ENCODE measurements around the gene BCL6B.
"Not testable (repeated sequence)": the region's sequence is repeated elsewhere in the genome, so short reads cannot be mapped to it uniquely, and the experiment has no call there.

The BCL6B gene

GRCh38 chr17:7047566-7047965 lies 24.7 kb downstream of the BCL6B start:
- H3K27me3 Mint-ChIP-seq = peaks cover 4% of the 10 kb centered on the region
- H3K4me1 Mint-ChIP-seq (ENCODE audit: low read depth) = peaks cover 46% of the 10 kb centered on the region
- no peaks in the 10 kb centered on the region for H3K9me3 Mint-ChIP-seq
- DNase-seq = no peak
- peak overlapping the region; percentile 59 for H3K4me3 Mint-ChIP-seq
- peak overlapping the region; percentile 37 for H3K27ac Mint-ChIP-seq
- H3K36me3 Mint-ChIP-seq (ENCODE audit: low read depth) = no peaks in the 10 kb centered on the region

DNA sequence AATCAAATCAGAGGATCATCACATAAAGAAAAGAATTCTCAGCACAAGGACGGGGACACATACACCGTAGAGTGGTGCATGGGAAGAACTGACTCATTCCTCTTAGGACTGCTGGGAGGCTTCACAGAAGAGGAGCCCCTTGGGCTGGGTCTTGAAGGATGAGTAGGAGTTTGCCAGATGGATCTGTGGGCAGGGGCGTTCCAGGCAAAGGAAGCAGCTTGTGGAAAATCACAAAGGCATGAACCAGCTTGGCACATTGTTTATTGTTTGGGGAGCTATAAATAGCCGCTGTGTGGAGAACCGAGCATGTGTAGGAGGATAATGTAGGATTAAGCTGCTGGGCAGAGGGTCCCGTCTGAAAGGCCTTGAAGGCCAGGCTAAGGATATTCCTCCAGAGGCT lies 26.1 kb downstream of the BCL6B start:
- peaks cover 1% of the 10 kb centered on the region for H3K27me3 Mint-ChIP-seq
- H3K4me1 Mint-ChIP-seq (ENCODE audit: low read depth) = peaks cover 38% of the 10 kb centered on the region
- no peak for DNase-seq
- no peaks in the 10 kb centered on the region for H3K9me3 Mint-ChIP-seq
- no peak overlapping the region for H3K4me3 Mint-ChIP-seq
- no peaks in the 10 kb centered on the region for H3K36me3 Mint-ChIP-seq (ENCODE audit: low read depth)
- H3K27ac Mint-ChIP-seq = no peak overlapping the region

DNA sequence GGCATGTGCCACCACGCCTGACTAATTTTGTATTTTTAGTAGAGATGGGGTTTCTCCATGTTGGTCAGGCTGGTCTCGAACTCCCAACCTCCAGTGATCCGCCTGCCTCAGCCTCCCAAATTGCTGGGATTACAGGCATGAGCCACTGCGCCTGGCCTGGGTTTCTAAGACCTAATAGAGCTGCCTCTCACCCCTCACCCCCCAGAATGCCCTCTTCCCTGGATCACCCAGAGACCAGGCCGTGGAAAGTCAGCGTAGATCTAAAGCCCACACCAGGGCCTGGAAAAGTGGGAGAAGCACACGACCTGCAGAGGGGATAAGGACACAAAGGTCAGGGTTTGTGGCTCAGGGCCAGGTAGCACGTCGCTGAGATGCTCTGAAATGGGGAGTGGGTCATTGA lies 27.7 kb downstream of the BCL6B start:
- not testable (repeated sequence) for H3K4me3 Mint-ChIP-seq; H3K36me3 Mint-ChIP-seq (ENCODE audit: low read depth); DNase-seq; H3K27me3 Mint-ChIP-seq; H3K27ac Mint-ChIP-seq; H3K9me3 Mint-ChIP-seq
- H3K4me1 Mint-ChIP-seq (ENCODE audit: low read depth) = peaks cover 32% of the 10 kb centered on the region

DNA sequence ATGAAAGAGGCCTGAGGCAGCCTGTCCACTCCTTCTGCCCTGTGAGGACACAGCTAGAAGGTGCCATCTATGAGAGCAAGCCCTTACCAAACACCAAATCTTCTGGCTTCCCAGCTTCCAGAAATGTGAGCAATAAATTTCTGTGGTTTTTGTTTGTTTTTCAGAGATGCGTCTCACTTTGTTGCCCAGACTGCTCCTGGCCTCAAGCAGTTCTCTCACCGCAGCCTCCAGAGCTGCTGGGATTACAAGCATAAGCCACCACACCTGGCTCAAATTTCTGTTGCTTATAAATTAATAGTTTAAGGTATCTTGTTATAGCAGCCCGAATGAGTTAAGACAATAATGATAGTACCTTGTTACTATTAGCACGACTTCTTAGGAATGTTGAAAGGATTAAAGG lies 33.5 kb downstream of the BCL6B start:
- Mint-ChIP-seq H3K4me1 (ENCODE audit: low read depth) (peaks cover 25% of the 10 kb centered on the region), H3K36me3 (ENCODE audit: low read depth) (no peaks in the 10 kb centered on the region), H3K27me3 (no peaks in the 10 kb centered on the region), H3K27ac (no peak overlapping the region), H3K9me3 (no peaks in the 10 kb centered on the region), H3K4me3 (no peak overlapping the region)
- DNase-seq = no peak

- DNase-seq = no peak
- Mint-ChIP-seq H3K27me3 (peaks cover 10% of the 10 kb centered on the region), H3K4me3 (no peak overlapping the region), H3K36me3 (ENCODE audit: low read depth) (no peaks in the 10 kb centered on the region), H3K27ac (peak overlapping the region; percentile 59), H3K4me1 (ENCODE audit: low read depth) (peaks cover 26% of the 10 kb centered on the region), H3K9me3 (no peaks in the 10 kb centered on the region)
Observed at GRCh38 chr17:7058831-7059447, 36.1 kb downstream of the BCL6B start.

- DNase-seq = peak; percentile 68
- peak overlapping the region; percentile 11 for H3K4me3 Mint-ChIP-seq
- H3K27ac Mint-ChIP-seq = peak overlapping the region; percentile 93
- H3K36me3 Mint-ChIP-seq (ENCODE audit: low read depth) = no peaks in the 10 kb centered on the region
- peaks cover 14% of the 10 kb centered on the region for H3K27me3 Mint-ChIP-seq
- H3K4me1 Mint-ChIP-seq (ENCODE audit: low read depth) = peaks cover 26% of the 10 kb centered on the region
- no peaks in the 10 kb centered on the region for H3K9me3 Mint-ChIP-seq
Observed at GRCh38 chr17:7060165-7060891, 37.5 kb downstream of the BCL6B start.

DNA sequence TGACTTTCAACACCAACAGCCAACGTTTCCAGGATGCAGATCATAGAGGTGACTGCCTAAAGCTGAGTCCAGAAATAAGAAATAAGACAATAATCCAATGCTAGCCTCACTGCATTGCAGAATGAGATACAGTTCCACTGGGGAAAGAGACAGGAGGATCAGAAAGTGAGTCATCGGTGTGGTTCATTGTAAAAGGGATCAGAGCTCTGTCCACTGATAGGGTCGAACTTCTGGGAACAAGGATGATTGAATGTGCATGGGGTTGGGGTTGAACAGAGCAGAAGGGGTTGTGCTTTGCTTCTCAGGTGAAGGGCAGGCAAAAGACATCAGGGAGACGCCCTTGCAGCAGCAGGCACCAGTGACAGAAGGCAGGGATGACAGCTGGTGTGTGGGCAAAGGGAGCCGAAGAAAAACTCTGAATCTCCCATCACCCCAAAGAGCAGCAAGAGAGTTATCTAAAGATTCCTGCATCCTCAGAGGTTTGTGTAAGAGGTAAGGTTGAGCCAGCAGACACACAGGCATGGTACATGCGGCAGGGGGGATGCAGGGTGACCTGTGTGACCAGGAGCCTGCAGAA lies 40.8 kb downstream of the BCL6B start:
- peaks cover 14% of the 10 kb centered on the region for H3K27me3 Mint-ChIP-seq
- no peak for DNase-seq
- H3K27ac Mint-ChIP-seq = no peak overlapping the region
- peaks cover 5% of the 10 kb centered on the region for H3K9me3 Mint-ChIP-seq
- no peaks in the 10 kb centered on the region for H3K36me3 Mint-ChIP-seq (ENCODE audit: low read depth)
- H3K4me3 Mint-ChIP-seq = no peak overlapping the region
- peaks cover 25% of the 10 kb centered on the region for H3K4me1 Mint-ChIP-seq (ENCODE audit: low read depth)

- Mint-ChIP-seq H3K4me3 (no peak overlapping the region), H3K27me3 (peaks cover 14% of the 10 kb centered on the region), H3K9me3 (peaks cover 10% of the 10 kb centered on the region), H3K27ac (no peak overlapping the region), H3K4me1 (ENCODE audit: low read depth) (peaks cover 18% of the 10 kb centered on the region), H3K36me3 (ENCODE audit: low read depth) (no peaks in the 10 kb centered on the region)
- DNase-seq = no peak
Observed at GRCh38 chr17:7064261-7064660, 41.4 kb downstream of the BCL6B start.

DNA sequence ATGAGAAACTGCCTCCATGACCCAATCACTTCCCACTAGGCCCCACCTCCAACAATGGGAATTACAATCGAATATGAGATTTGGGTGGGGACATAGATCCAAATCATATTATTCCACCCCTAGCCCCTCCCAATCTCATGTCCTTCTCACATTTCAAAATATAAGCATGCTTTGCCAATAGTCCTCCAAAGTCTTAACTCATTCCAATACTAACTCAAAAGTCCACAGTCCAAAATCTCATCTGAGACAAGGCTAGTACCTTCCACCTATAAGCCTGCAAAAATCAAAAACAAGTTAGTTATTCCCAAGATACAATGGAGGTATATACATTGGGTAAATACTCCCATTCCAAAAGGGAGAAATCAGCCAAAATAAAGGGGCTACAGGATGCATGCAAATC lies 44.3 kb downstream of the BCL6B start:
- DNase-seq = no peak
- Mint-ChIP-seq H3K9me3 (peaks cover 10% of the 10 kb centered on the region), H3K4me3 (no peak overlapping the region), H3K27ac (no peak overlapping the region), H3K27me3 (peaks cover 14% of the 10 kb centered on the region), H3K4me1 (ENCODE audit: low read depth) (no peaks in the 10 kb centered on the region), H3K36me3 (ENCODE audit: low read depth) (no peaks in the 10 kb centered on the region)

DNA sequence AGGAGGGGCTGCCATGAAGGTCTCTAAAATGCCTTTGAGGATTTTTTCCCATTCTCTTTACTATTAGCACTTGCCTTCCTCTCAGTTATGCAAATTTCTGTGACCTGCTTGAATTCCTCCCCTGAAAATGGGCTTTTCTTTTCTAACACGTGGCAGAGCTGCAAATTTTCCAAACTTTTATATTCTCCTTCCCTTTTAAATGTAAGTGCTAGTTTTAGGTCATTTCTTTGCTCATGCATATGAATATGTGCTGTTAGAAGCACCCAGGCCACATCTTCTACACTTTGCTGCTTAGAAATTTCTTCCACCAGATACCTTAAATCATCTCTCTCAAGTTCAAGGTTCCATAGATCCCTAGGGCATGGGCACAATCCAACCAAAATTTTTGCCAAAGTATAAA lies 45.4 kb downstream of the BCL6B start:
- no peak for DNase-seq
- H3K4me1 Mint-ChIP-seq (ENCODE audit: low read depth) = no peaks in the 10 kb centered on the region

DNA sequence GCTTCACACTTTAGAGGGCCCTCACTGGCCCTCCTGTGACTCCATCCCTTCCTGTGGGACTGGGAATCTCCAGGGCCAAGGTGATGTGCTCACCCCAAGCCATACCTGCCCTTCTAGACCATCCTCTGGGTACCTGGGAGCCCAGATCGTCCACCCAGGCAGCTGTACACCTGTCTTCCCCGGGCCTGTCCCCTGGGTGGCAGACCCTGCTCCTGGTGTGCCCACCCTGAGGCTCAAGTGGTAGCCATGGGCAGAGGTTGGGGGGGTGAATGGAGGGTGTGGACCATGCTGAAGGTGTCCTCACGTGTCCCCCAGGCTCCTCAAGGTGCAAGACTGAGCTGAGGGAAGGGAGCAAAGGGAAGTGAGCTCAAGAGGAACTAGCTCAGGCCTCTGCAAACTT lies 47.9 kb downstream of the BCL6B start:
- Mint-ChIP-seq H3K36me3 (ENCODE audit: low read depth) (no peaks in the 10 kb centered on the region), H3K4me1 (ENCODE audit: low read depth) (no peaks in the 10 kb centered on the region)

More for the DNA sequence above, 45.4 kb downstream of the BCL6B start:
- H3K36me3 Mint-ChIP-seq (ENCODE audit: low read depth) = no peaks in the 10 kb centered on the region
- H3K27me3 Mint-ChIP-seq = peaks cover 11% of the 10 kb centered on the region
- peaks cover 10% of the 10 kb centered on the region for H3K9me3 Mint-ChIP-seq
- H3K4me3 Mint-ChIP-seq = no peak overlapping the region
- no peak overlapping the region for H3K27ac Mint-ChIP-seq

DNA sequence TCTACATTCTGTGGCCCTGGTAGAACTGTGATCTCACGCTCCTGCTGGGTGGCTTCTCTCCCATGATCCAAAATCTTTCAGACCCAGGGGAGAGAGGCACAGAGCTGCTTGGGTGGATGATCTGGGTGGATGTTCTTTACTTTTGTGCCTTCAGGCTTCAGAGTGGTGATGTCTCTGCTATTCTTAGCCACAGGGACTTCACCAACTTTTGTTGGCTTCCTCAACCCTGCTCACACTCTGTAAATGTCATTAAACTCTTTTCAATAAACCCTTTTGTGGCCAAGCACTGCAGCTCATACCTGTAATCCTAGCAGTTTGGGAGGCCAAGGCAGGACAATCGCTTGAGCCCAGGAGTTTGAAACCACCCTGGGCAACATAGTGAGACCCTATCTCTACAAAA lies 49.6 kb downstream of the BCL6B start:
- peaks cover 10% of the 10 kb centered on the region for H3K9me3 Mint-ChIP-seq
- H3K27ac Mint-ChIP-seq = no peak overlapping the region
- no peak for DNase-seq
- H3K27me3 Mint-ChIP-seq = no peaks in the 10 kb centered on the region
- H3K36me3 Mint-ChIP-seq (ENCODE audit: low read depth) = no peaks in the 10 kb centered on the region
- H3K4me3 Mint-ChIP-seq = no peak overlapping the region
- H3K4me1 Mint-ChIP-seq (ENCODE audit: low read depth) = no peaks in the 10 kb centered on the region

More for the DNA sequence above, 47.9 kb downstream of the BCL6B start:
- H3K9me3 Mint-ChIP-seq = peaks cover 10% of the 10 kb centered on the region
- H3K27ac Mint-ChIP-seq = no peak overlapping the region
- H3K27me3 Mint-ChIP-seq = no peaks in the 10 kb centered on the region
- no peak overlapping the region for H3K4me3 Mint-ChIP-seq
- no peak for DNase-seq

GRCh38 chr17:7074931-7075330 lies 52.1 kb downstream of the BCL6B start:
- Mint-ChIP-seq H3K36me3 (ENCODE audit: low read depth) (no peaks in the 10 kb centered on the region), H3K27me3 (no peaks in the 10 kb centered on the region), H3K27ac (no peak overlapping the region), H3K4me1 (ENCODE audit: low read depth) (no peaks in the 10 kb centered on the region), H3K9me3 (no peaks in the 10 kb centered on the region), H3K4me3 (no peak overlapping the region)
- no peak for DNase-seq

GRCh38 chr17:7077911-7078546 lies 55.2 kb downstream of the BCL6B start:
- Mint-ChIP-seq H3K9me3 (no peaks in the 10 kb centered on the region), H3K36me3 (ENCODE audit: low read depth) (no peaks in the 10 kb centered on the region), H3K27ac (no peak overlapping the region), H3K4me3 (no peak overlapping the region), H3K4me1 (ENCODE audit: low read depth) (peaks cover 19% of the 10 kb centered on the region), H3K27me3 (no peaks in the 10 kb centered on the region)
- DNase-seq = no peak

- no peak overlapping the region for H3K4me3 Mint-ChIP-seq
- H3K36me3 Mint-ChIP-seq (ENCODE audit: low read depth) = no peaks in the 10 kb centered on the region
- H3K9me3 Mint-ChIP-seq = no peaks in the 10 kb centered on the region
- no peaks in the 10 kb centered on the region for H3K27me3 Mint-ChIP-seq
- DNase-seq = no peak
- H3K27ac Mint-ChIP-seq = no peak overlapping the region
- H3K4me1 Mint-ChIP-seq (ENCODE audit: low read depth) = peaks cover 24% of the 10 kb centered on the region
Observed at GRCh38 chr17:7078711-7079110, 55.9 kb downstream of the BCL6B start.
